Stimulated activated CD8-positive, alpha-beta memory T cell treated with anti-CD3 and anti-CD28 coated beads, Interleukin-12 subunit alpha, Interleukin-12 subunit beta, amount 100 ng/mL, for 24 hours (primary cell): ENCODE data around the gene LORICRIN.

ENCODE experiments used
- DNase-seq: peaks from one replicate; pipeline ENCODE4 v3.0.0-alpha.2; 2020; ENCODE audit errors: extremely low read depth

Gene LORICRIN

GRCh38 chr1:153306303-153307220, 47.1 kb downstream of the LORICRIN start:
- DNase-seq: no peak

DNA sequence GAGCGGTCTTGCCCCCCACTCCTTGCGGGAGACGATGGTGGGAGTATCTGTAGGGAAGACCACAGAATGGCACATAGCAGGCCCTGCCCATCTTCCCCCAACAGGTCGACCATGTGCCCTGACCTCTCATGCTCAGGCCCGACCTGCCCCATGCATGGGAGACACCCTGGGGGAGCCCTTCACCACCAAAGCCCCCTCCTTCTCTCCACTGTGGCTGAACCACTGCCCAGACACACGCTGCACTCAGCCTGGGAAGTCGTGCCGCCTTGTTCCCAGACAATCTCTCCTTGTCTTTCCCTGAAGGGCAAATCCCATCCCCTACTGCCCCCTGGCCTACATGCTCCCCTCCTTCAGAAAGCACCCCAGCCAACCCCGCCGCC, 47.7 kb downstream of the LORICRIN start:
- no peak for DNase-seq

GRCh38 chr1:153308540-153308939, 49.1 kb downstream of the LORICRIN start:
- DNase-seq: no peak

GRCh38 chr1:153309441-153309840, 50.0 kb downstream of the LORICRIN start:
- no peak for DNase-seq

DNA sequence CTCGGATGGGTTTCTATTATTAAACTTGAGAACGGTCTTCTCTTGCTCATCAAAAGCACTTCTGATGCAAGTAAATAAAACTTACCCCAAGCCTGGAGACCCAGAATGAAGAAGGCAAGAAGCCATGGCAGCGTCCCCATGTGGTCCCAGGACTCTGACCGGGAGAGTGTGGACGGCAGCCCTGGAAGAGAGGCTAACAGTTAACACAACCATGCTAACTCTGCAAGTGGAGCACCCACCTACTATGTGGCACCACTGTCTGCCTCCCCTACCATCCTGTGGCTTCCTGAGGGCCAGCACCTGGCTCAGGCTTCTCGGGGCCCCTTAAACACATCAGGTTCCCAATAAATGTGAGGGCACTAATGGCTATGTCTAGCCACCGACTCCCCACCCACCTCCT, 51.0 kb downstream of the LORICRIN start:
- DNase-seq: no peak
